Type B pancreatic cell (in vitro differentiated cells): Measurements from ENCODE around the gene FAM50A. TPM values are rescaled to one million over a fixed set of nuclear protein-coding genes. Genes with fewer than 3 reads are reported as not detected.

Experiments used
- DNase-seq: peaks from one replicate; pipeline ENCODE4 v3.0.0; 2021; ENCODE audit warnings: mixed read lengths; ENCODE audit not compliant: unreplicated experiment; ENCODE audit errors: extremely low spot score
- H3K27ac Mint-ChIP-seq: 2 replicates; pipeline ENCODE4 v1.8.0; 2021; ENCODE audit warnings: mild to moderate bottlenecking, mixed read lengths
- H3K27me3 Mint-ChIP-seq: 2 replicates; pipeline ENCODE4 v1.8.0; 2021; ENCODE audit warnings: mixed read lengths
- H3K36me3 Mint-ChIP-seq: 2 replicates; pipeline ENCODE4 v1.8.0; 2021; ENCODE audit warnings: mixed read lengths
- H3K4me1 Mint-ChIP-seq: one replicate; pipeline ENCODE4 v1.8.0; 2021; ENCODE audit warnings: mixed read lengths; ENCODE audit not compliant: unreplicated experiment
- H3K4me3 Mint-ChIP-seq: 2 replicates; pipeline ENCODE4 v1.8.0; 2021; ENCODE audit warnings: mild to moderate bottlenecking, mixed read lengths
- H3K9me3 Mint-ChIP-seq: 2 replicates; pipeline ENCODE4 v1.8.0; 2021; ENCODE audit warnings: mixed read lengths
- CTCF ChIP-seq: fragments of 200-600 bp; sonication (generic); conservative IDR thresholded peaks from 2 replicates; pipeline ENCODE4 v1.5.0; 2021; ENCODE audit warnings: antibody characterized with exemption, mild to moderate bottlenecking
- total RNA-seq: library from RNA; stranded (reverse); gene quantifications from 2 replicates; pipeline ENCODE4 v1.2.1, GENCODE V29; 2021; ENCODE audit warnings: low replicate concordance

FAM50A gene
- total RNA-seq, 1 donor from 2014 or later: 59.2 TPM

GRCh38 chrX:154459832-154460231 lies 15.9 kb downstream of the FAM50A start:
- no peaks in the 10 kb centered on the region for H3K9me3 Mint-ChIP-seq
- no peaks in the 10 kb centered on the region for H3K27me3 Mint-ChIP-seq
- no peaks in the 10 kb centered on the region for H3K4me1 Mint-ChIP-seq
- no peak for DNase-seq
- peaks cover 5% of the 10 kb centered on the region for H3K36me3 Mint-ChIP-seq
- H3K27ac Mint-ChIP-seq: no peak overlapping the region
- TF ChIP-seq CTCF: no peak
- peak overlapping the region; percentile 88 for H3K4me3 Mint-ChIP-seq

- no peak overlapping the region for H3K27ac Mint-ChIP-seq
- H3K36me3 Mint-ChIP-seq: peaks cover 5% of the 10 kb centered on the region
- H3K9me3 Mint-ChIP-seq: no peaks in the 10 kb centered on the region
- no peak for DNase-seq
- H3K4me3 Mint-ChIP-seq: peak overlapping the region; percentile 88
- no peak for TF ChIP-seq CTCF
- no peaks in the 10 kb centered on the region for H3K27me3 Mint-ChIP-seq
- no peaks in the 10 kb centered on the region for H3K4me1 Mint-ChIP-seq
Measured at GRCh38 chrX:154460326-154460725, 16.4 kb downstream of the FAM50A start.

- Mint-ChIP-seq H3K4me3 (no peak overlapping the region), H3K9me3 (no peaks in the 10 kb centered on the region), H3K27me3 (no peaks in the 10 kb centered on the region), H3K27ac (no peak overlapping the region), H3K36me3 (peaks cover 1% of the 10 kb centered on the region), H3K4me1 (no peaks in the 10 kb centered on the region)
- no peak for TF ChIP-seq CTCF
- no peak for DNase-seq
Measured at GRCh38 chrX:154462396-154462795, 18.5 kb downstream of the FAM50A start.

- Mint-ChIP-seq H3K36me3 (no peaks in the 10 kb centered on the region), H3K4me3 (no peak overlapping the region), H3K4me1 (no peaks in the 10 kb centered on the region), H3K27me3 (no peaks in the 10 kb centered on the region), H3K27ac (no peak overlapping the region), H3K9me3 (no peaks in the 10 kb centered on the region)
- no peak for TF ChIP-seq CTCF
- no peak for DNase-seq
Measured at GRCh38 chrX:154463611-154464220, 19.8 kb downstream of the FAM50A start.

GRCh38 chrX:154464806-154465365 lies 20.9 kb downstream of the FAM50A start:
- Mint-ChIP-seq H3K36me3 (no peaks in the 10 kb centered on the region), H3K9me3 (no peaks in the 10 kb centered on the region), H3K4me1 (no peaks in the 10 kb centered on the region), H3K4me3 (no peak overlapping the region), H3K27me3 (no peaks in the 10 kb centered on the region), H3K27ac (no peak overlapping the region)
- TF ChIP-seq CTCF: no peak
- no peak for DNase-seq

- Mint-ChIP-seq H3K9me3 (no peaks in the 10 kb centered on the region), H3K4me1 (no peaks in the 10 kb centered on the region), H3K36me3 (no peaks in the 10 kb centered on the region), H3K27ac (no peak overlapping the region), H3K27me3 (no peaks in the 10 kb centered on the region), H3K4me3 (no peak overlapping the region)
- no peak for TF ChIP-seq CTCF
- no peak for DNase-seq
Measured at GRCh38 chrX:154465601-154466000, 21.7 kb downstream of the FAM50A start.
